A549 (cell line): Measurements from ENCODE around the gene CFL1.

Experiments
- CHD4 ChIP-seq: fragments of 200-600 bp; sonication (generic); IDR thresholded peaks from 2 replicates; pipeline ENCODE4 v1.6.1; 2016; ENCODE audit warnings: antibody characterized with exemption, mild to moderate bottlenecking, borderline replicate concordance
- CTCF ChIP-seq: fragments of >200 bp; sonication (Bioruptor Twin); formaldehyde crosslinking; IDR thresholded peaks from 3 replicates; pipeline ENCODE4 v1.5.1; 2016
- EP300 ChIP-seq, 2 experiments: fragments of >200 bp; sonication (Bioruptor Twin); formaldehyde crosslinking; IDR thresholded peaks; 2 replicates in 1 of 2; 3 replicates in 1 of 2; pipeline ENCODE4 v1.6.1; 2016 to 2017
- FOSL2 ChIP-seq, 2 experiments: fragments of 450-650 bp in 1 of 2; fragments of >200 bp in 1 of 2; sonication (Bioruptor Twin) in 1 of 2; formaldehyde crosslinking; IDR thresholded peaks; 2 replicates each; pipeline versions ENCODE4 v1.5.0 to v1.6.1; 2016 to 2020; ENCODE audit warnings: mild to moderate bottlenecking in 1 of 2, moderate library complexity in 1 of 2
- MAFK ChIP-seq: fragments of 450-650 bp; IDR thresholded peaks from 2 replicates; pipeline ENCODE4 v1.6.1; 2014; ENCODE audit not compliant: partially characterized antibody
- MYC ChIP-seq: IDR thresholded peaks from 2 replicates; pipeline ENCODE4 v1.6.1; 2012; ENCODE audit warnings: mild to moderate bottlenecking, inconsistent platforms, low read length, improper control_type of control experiment, borderline replicate concordance
- NPAS2 ChIP-seq: fragments of 250-450 bp; sonication (Bioruptor Pico); IDR thresholded peaks from 2 replicates; pipeline ENCODE4 v1.8.0; 2022; ENCODE audit warnings: mild to moderate bottlenecking, moderate library complexity, borderline replicate concordance
- POLR2A ChIP-seq: IDR thresholded peaks from 2 replicates; pipeline ENCODE4 v1.6.1; 2012; ENCODE audit warnings: mild to moderate bottlenecking, low read length
- USF2 ChIP-seq: fragments of 450-650 bp; IDR thresholded peaks from 2 replicates; pipeline ENCODE4 v1.6.1; 2014; ENCODE audit warnings: antibody characterized with exemption

- TF ChIP-seq MAFK (no peak), CTCF (no peak), NPAS2 (CRISPR knock-in tag) (no peak), POLR2A (no peak), USF2 (no peak), EP300 (IDR thresholded peaks at IDR 0.05) (no peak), CHD4 (no peak), MYC (no peak), FOSL2 (IDR thresholded peaks at IDR 0.05) (no peak), FOSL2 (CRISPR knock-in tag; IDR thresholded peaks at IDR 0.05) (no peak)
Observed at GRCh38 chr11:65843811-65844210, 14.2 kb downstream of the CFL1 start.
